ENCODE results near the gene LMF1.

Gene LMF1

DNA sequence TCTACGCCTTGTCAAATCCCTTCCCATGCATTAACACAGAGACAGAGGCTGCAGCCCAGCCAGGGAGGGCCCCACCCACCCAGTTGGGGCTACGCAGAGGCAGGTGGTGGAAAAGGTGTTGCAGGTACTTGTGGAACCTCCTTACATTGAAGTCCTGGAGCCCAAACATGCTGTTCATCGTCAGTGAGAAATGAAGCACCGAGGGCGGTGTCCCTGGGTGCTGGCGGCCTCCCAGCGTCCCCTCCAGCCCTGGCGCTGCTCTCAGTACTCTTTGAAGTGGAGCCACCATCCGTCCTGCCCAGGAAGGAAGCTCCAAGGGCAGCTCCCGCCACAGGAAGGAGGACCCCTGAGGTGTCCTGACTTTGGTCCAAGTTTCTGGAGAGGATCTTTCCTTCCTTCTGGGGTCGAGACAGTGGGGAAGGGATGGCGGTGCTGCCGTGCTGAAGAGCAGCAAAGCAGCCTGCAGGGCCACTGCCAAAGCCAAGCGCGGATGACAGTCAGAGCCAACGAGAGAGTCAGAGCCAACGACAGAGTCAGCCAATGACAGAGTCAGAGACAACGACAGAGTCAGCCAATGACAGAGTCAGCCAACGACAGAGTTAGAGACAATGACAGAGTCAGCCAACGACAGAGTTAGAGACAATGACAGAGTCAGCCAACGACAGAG lies 23.4 kb downstream of the LMF1 start:
- no peak overlapping the region for H3K9ac ChIP-seq (ENCODE audit: low read depth, low read length)
- peaks cover 3% of the 10 kb centered on the region; the same call in 1 of the 2 replicates for H3K9me3 ChIP-seq (ENCODE audit: control insufficient read depth, insufficient read depth, low read length)
- no peaks in the 10 kb centered on the region for H3K27me3 ChIP-seq (ENCODE audit: control insufficient read depth, insufficient read depth, low read length)
- no peak overlapping the region for H3K27ac ChIP-seq (ENCODE audit: low read depth, low read length)
- no peaks in the 10 kb centered on the region for H3K36me3 ChIP-seq (ENCODE audit: control insufficient read depth, insufficient read depth, low read length)
- no peaks in the 10 kb centered on the region for H3K4me1 ChIP-seq (ENCODE audit: control insufficient read depth, insufficient read depth, low read length)
- H3K4me3 ChIP-seq (ENCODE audit: low read depth, low read length) = no peak overlapping the region

DNA sequence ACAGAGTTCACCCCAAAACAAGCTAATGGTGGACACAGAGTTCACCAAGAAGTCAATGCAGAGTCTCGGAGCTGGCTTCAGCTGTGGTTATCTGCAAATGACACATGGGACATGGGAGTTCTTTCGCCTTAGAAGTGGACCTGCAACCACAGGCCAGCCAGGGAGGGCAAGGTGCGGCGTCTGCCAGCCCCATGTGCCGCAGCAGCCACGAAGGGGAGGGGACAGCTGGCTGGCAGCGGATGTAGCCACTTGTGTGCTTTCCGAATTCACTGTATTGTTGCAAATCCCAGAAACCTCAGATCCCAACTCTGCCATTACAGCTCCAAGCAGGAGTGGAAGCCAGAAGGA lies 24.8 kb downstream of the LMF1 start:
- no peaks in the 10 kb centered on the region for H3K27me3 ChIP-seq (ENCODE audit: control insufficient read depth, insufficient read depth, low read length)
- peaks cover 4% of the 10 kb centered on the region; the same call in 1 of the 2 replicates for H3K9me3 ChIP-seq (ENCODE audit: control insufficient read depth, insufficient read depth, low read length)
- no peaks in the 10 kb centered on the region for H3K4me1 ChIP-seq (ENCODE audit: control insufficient read depth, insufficient read depth, low read length)
- no peak overlapping the region for H3K27ac ChIP-seq (ENCODE audit: low read depth, low read length)
- no peaks in the 10 kb centered on the region for H3K36me3 ChIP-seq (ENCODE audit: control insufficient read depth, insufficient read depth, low read length)
- H3K4me3 ChIP-seq (ENCODE audit: low read depth, low read length) = no peak overlapping the region
- H3K9ac ChIP-seq (ENCODE audit: low read depth, low read length) = no peak overlapping the region

DNA sequence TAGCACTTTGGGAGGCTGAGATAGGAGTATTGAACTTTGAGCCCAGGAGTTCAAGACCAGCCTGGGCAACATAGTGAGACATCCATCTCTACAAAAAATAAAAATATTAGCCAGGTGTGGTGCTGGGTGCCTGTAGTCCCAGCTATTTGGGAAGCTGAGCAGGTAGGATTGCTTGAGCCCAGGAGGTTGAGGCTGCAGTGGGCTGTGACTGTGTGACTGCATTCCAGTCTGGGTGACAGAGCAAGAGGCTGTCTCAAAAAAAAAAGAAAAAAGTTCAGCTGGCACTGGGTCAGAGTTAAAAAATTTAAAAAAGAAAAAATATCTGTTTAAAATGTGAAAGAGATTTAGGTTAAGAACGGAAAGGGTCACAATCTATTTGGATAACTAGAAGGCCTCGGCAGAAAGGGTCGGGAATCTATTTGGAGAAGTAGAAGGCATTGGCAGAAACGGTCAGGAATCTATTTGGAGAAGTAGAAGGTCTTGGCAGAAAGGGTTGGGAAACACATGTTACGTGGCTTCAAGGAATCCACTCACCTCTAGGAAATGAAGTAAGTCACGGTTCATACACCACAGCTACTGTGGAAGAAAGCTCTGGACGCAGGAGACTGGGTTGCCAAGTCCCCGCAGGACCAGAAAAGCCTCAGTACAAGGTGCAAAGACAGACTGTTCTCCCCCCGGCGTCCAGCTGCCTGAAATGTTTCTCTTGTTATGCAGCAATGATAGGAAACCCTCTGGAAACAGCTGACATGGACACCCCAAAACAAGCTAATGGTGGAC lies 25.3 kb downstream of the LMF1 start:
- H3K9me3 ChIP-seq (ENCODE audit: control insufficient read depth, insufficient read depth, low read length) = peaks cover 4% of the 10 kb centered on the region; the same call in 1 of the 2 replicates
- H3K27ac ChIP-seq (ENCODE audit: low read depth, low read length) = no peak overlapping the region
- H3K4me1 ChIP-seq (ENCODE audit: control insufficient read depth, insufficient read depth, low read length) = no peaks in the 10 kb centered on the region
- H3K4me3 ChIP-seq (ENCODE audit: low read depth, low read length) = no peak overlapping the region
- H3K36me3 ChIP-seq (ENCODE audit: control insufficient read depth, insufficient read depth, low read length) = no peaks in the 10 kb centered on the region
- H3K9ac ChIP-seq (ENCODE audit: low read depth, low read length) = no peak overlapping the region
- no peaks in the 10 kb centered on the region for H3K27me3 ChIP-seq (ENCODE audit: control insufficient read depth, insufficient read depth, low read length)

DNA sequence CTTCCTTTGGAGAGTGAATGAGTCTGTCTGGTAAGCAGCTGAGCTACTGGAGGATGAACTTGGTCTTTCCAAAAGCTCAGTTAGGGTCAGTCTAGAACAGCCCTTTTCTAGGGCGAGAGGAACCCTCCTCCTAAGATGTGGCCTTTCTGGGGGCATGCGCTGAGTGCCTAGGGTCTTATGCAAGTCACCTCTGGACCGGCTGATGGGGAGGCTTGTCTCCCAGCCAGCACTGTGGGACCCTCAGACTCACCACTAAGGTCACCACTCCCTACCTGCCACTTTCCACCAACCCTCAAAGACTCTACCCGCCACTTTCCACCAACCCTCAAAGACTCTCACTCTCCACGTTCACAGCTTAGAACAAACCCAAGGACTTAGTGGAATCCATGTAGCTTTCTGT lies 26.8 kb downstream of the LMF1 start:
- Histone ChIP-seq H3K27ac (ENCODE audit: low read depth, low read length) (no peak overlapping the region), H3K36me3 (ENCODE audit: control insufficient read depth, insufficient read depth, low read length) (no peaks in the 10 kb centered on the region), H3K9ac (ENCODE audit: low read depth, low read length) (no peak overlapping the region), H3K9me3 (ENCODE audit: control insufficient read depth, insufficient read depth, low read length) (peaks cover 4% of the 10 kb centered on the region; the same call in 1 of the 2 replicates), H3K4me1 (ENCODE audit: control insufficient read depth, insufficient read depth, low read length) (no peaks in the 10 kb centered on the region), H3K27me3 (ENCODE audit: control insufficient read depth, insufficient read depth, low read length) (no peaks in the 10 kb centered on the region), H3K4me3 (ENCODE audit: low read depth, low read length) (no peak overlapping the region)

GRCh38 chr16:942436-943060 lies 28.2 kb downstream of the LMF1 start:
- Histone ChIP-seq H3K36me3 (ENCODE audit: control insufficient read depth, insufficient read depth, low read length) (no peaks in the 10 kb centered on the region), H3K9ac (ENCODE audit: low read depth, low read length) (no peak overlapping the region), H3K27ac (ENCODE audit: low read depth, low read length) (no peak overlapping the region), H3K9me3 (ENCODE audit: control insufficient read depth, insufficient read depth, low read length) (peaks cover 4% of the 10 kb centered on the region; the same call in 1 of the 2 replicates), H3K27me3 (ENCODE audit: control insufficient read depth, insufficient read depth, low read length) (no peaks in the 10 kb centered on the region), H3K4me3 (ENCODE audit: low read depth, low read length) (no peak overlapping the region), H3K4me1 (ENCODE audit: control insufficient read depth, insufficient read depth, low read length) (no peaks in the 10 kb centered on the region)

GRCh38 chr16:939941-940340 lies 30.8 kb downstream of the LMF1 start:
- no peak overlapping the region for H3K9ac ChIP-seq (ENCODE audit: low read depth, low read length)
- no peak overlapping the region for H3K4me3 ChIP-seq (ENCODE audit: low read depth, low read length)
- peaks cover 4% of the 10 kb centered on the region; the same call in 1 of the 2 replicates for H3K9me3 ChIP-seq (ENCODE audit: control insufficient read depth, insufficient read depth, low read length)
- H3K36me3 ChIP-seq (ENCODE audit: control insufficient read depth, insufficient read depth, low read length) = no peaks in the 10 kb centered on the region
- H3K4me1 ChIP-seq (ENCODE audit: control insufficient read depth, insufficient read depth, low read length) = no peaks in the 10 kb centered on the region
- no peaks in the 10 kb centered on the region for H3K27me3 ChIP-seq (ENCODE audit: control insufficient read depth, insufficient read depth, low read length)
- H3K27ac ChIP-seq (ENCODE audit: low read depth, low read length) = no peak overlapping the region

DNA sequence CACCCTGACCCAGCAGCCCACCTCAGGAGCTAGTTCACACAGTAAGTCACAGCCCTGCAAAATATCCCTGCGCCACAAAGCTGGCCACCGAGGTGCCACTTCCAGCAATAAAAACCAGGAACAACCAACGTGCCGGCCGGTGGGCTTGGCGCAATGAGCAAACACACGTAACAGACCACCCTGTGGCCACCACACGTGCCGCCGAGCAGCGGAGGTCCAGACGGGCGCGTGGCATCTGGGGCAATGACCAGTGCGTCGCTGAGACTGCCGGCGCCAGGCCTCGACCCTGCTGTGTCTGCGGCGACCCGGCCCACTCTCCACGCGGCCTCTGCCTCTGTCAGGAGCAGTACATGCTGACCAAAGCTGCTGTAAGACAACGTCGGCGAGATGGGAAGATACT lies 31.5 kb downstream of the LMF1 start:
- peaks cover 4% of the 10 kb centered on the region; the same call in 1 of the 2 replicates for H3K9me3 ChIP-seq (ENCODE audit: control insufficient read depth, insufficient read depth, low read length)
- no peaks in the 10 kb centered on the region for H3K27me3 ChIP-seq (ENCODE audit: control insufficient read depth, insufficient read depth, low read length)
- H3K9ac ChIP-seq (ENCODE audit: low read depth, low read length) = no peak overlapping the region
- no peak overlapping the region for H3K4me3 ChIP-seq (ENCODE audit: low read depth, low read length)
- H3K4me1 ChIP-seq (ENCODE audit: control insufficient read depth, insufficient read depth, low read length) = no peaks in the 10 kb centered on the region
- H3K36me3 ChIP-seq (ENCODE audit: control insufficient read depth, insufficient read depth, low read length) = no peaks in the 10 kb centered on the region
- H3K27ac ChIP-seq (ENCODE audit: low read depth, low read length) = no peak overlapping the region

GRCh38 chr16:938752-939151 lies 32.0 kb downstream of the LMF1 start:
- Histone ChIP-seq H3K27me3 (ENCODE audit: control insufficient read depth, insufficient read depth, low read length) (no peaks in the 10 kb centered on the region), H3K9ac (ENCODE audit: low read depth, low read length) (no peak overlapping the region), H3K4me3 (ENCODE audit: low read depth, low read length) (no peak overlapping the region)

GRCh38 chr16:938136-938535 lies 32.6 kb downstream of the LMF1 start:
- no peaks in the 10 kb centered on the region for H3K36me3 ChIP-seq (ENCODE audit: control insufficient read depth, insufficient read depth, low read length)
- no peak overlapping the region for H3K9ac ChIP-seq (ENCODE audit: low read depth, low read length)
- H3K9me3 ChIP-seq (ENCODE audit: control insufficient read depth, insufficient read depth, low read length) = peaks cover 4% of the 10 kb centered on the region; the same call in 1 of the 2 replicates
- no peak overlapping the region for H3K4me3 ChIP-seq (ENCODE audit: low read depth, low read length)
- H3K27me3 ChIP-seq (ENCODE audit: control insufficient read depth, insufficient read depth, low read length) = no peaks in the 10 kb centered on the region
- H3K27ac ChIP-seq (ENCODE audit: low read depth, low read length) = no peak overlapping the region
- H3K4me1 ChIP-seq (ENCODE audit: control insufficient read depth, insufficient read depth, low read length) = no peaks in the 10 kb centered on the region

More at GRCh38 chr16:938752-939151, 32.0 kb downstream of the LMF1 start:
- H3K4me1 ChIP-seq (ENCODE audit: control insufficient read depth, insufficient read depth, low read length) = no peaks in the 10 kb centered on the region
- peaks cover 4% of the 10 kb centered on the region; the same call in 1 of the 2 replicates for H3K9me3 ChIP-seq (ENCODE audit: control insufficient read depth, insufficient read depth, low read length)
- H3K27ac ChIP-seq (ENCODE audit: low read depth, low read length) = no peak overlapping the region
- no peaks in the 10 kb centered on the region for H3K36me3 ChIP-seq (ENCODE audit: control insufficient read depth, insufficient read depth, low read length)

DNA sequence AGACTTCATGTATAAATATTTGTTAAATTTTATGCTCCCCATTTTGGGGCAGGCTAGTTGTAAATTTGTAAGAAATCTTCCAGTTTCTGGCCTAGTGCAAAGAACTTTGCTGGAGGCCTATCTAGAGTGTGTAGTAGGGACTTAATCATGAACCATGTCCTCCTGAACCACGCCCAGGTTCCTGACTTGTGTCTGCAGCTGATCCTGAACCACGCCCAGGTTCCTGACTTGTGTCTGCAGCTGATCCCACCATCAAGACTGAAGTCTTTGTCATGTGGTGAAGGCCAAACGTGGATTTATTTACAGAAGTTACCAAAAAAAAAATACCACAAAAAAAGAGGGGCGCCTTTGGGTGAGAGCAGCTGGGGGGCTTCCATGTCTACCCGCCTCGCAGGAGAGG lies 33.1 kb downstream of the LMF1 start:
- H3K27me3 ChIP-seq (ENCODE audit: control insufficient read depth, insufficient read depth, low read length) = no peaks in the 10 kb centered on the region

GRCh38 chr16:937311-937710 lies 33.5 kb downstream of the LMF1 start:
- Histone ChIP-seq H3K27me3 (ENCODE audit: control insufficient read depth, insufficient read depth, low read length) (no peaks in the 10 kb centered on the region), H3K9ac (ENCODE audit: low read depth, low read length) (no peak overlapping the region), H3K4me3 (ENCODE audit: low read depth, low read length) (no peak overlapping the region), H3K27ac (ENCODE audit: low read depth, low read length) (no peak overlapping the region), H3K9me3 (ENCODE audit: control insufficient read depth, insufficient read depth, low read length) (0 out of 2 replicates have a peak, but pooled peaks cover under 1% of the 10 kb centered on the region), H3K36me3 (ENCODE audit: control insufficient read depth, insufficient read depth, low read length) (no peaks in the 10 kb centered on the region), H3K4me1 (ENCODE audit: control insufficient read depth, insufficient read depth, low read length) (no peaks in the 10 kb centered on the region)

More for the DNA sequence above, 33.1 kb downstream of the LMF1 start:
- Histone ChIP-seq H3K4me1 (ENCODE audit: control insufficient read depth, insufficient read depth, low read length) (no peaks in the 10 kb centered on the region), H3K27ac (ENCODE audit: low read depth, low read length) (no peak overlapping the region), H3K36me3 (ENCODE audit: control insufficient read depth, insufficient read depth, low read length) (no peaks in the 10 kb centered on the region), H3K9ac (ENCODE audit: low read depth, low read length) (no peak overlapping the region), H3K9me3 (ENCODE audit: control insufficient read depth, insufficient read depth, low read length) (peaks cover 4% of the 10 kb centered on the region; the same call in 1 of the 2 replicates), H3K4me3 (ENCODE audit: low read depth, low read length) (no peak overlapping the region)
